ENCODE results near the gene LAMB3.

DNA sequence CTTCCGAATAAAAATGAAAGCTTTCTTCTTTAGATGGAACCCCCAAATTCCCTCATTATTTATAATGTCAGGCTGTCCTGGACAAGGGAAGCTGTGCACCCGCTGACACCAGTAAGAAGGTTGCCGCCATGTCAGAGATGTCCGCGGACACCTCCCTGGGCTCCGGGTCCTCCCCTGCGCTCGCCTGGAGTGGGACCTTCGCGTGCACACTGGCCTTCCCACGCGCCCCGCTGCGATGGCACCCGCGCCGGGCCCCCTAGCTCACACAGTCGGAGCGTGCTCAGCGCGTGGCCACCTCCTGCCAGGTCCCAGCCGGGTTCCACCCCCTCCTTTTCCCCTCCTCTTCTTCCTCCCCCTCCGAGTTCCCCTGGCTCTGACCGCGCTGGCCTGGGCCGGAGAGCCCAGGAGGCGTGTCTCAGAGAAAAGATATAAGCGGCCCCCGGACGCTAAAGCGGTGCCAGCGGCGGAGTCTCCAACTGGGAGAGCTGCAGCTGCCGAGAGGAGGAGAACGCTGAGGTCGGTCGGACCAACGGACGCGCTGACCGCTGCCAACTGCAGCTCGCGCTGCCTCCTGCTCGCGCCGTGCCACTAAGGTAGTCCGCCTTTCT lies 22.8 kb upstream of the LAMB3 start, which contains the start of gene G0S2:
- TF ChIP-seq, protein P1, sequence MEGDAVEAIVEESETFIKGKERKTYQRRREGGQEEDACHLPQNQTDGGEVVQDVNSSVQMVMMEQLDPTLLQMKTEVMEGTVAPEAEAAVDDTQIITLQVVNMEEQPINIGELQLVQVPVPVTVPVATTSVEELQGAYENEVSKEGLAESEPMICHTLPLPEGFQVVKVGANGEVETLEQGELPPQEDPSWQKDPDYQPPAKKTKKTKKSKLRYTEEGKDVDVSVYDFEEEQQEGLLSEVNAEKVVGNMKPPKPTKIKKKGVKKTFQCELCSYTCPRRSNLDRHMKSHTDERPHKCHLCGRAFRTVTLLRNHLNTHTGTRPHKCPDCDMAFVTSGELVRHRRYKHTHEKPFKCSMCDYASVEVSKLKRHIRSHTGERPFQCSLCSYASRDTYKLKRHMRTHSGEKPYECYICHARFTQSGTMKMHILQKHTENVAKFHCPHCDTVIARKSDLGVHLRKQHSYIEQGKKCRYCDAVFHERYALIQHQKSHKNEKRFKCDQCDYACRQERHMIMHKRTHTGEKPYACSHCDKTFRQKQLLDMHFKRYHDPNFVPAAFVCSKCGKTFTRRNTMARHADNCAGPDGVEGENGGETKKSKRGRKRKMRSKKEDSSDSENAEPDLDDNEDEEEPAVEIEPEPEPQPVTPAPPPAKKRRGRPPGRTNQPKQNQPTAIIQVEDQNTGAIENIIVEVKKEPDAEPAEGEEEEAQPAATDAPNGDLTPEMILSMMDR (IDR thresholded peaks at IDR 0.05; ENCODE audit: insufficient read depth, low read depth, low read length), result no peak
- TF ChIP-seq EZH2 (IDR thresholded peaks at IDR 0.05; ENCODE audit: insufficient read depth, low read length), result no peak

Measured in astrocyte (in vitro differentiated cells and primary cell).